GM12875 (cell line): ENCODE measurements around the gene SERPINB6.

ENCODE experiments used
- H3K4me3 ChIP-seq: one replicate; pipeline ENCODE4 v1.5.1; 2011; ENCODE audit warnings: low read depth, low read length, control low read depth
- CTCF ChIP-seq: IDR thresholded peaks from 2 replicates; pipeline ENCODE4 v1.5.1; 2011; ENCODE audit warnings: low read depth, mild to moderate bottlenecking, control low read depth, inconsistent platforms, low read length, moderate library complexity, borderline replicate concordance; ENCODE audit not compliant: insufficient read depth

Gene SERPINB6

GRCh38 chr6:2953098-2953497 lies 18.3 kb downstream of the SERPINB6 start:
- no peak for TF ChIP-seq CTCF
- no peak overlapping the region for H3K4me3 ChIP-seq

- TF ChIP-seq CTCF = peak; percentile 84
- H3K4me3 ChIP-seq = no peak overlapping the region
Measured at GRCh38 chr6:2952557-2953095, 18.7 kb downstream of the SERPINB6 start.

DNA sequence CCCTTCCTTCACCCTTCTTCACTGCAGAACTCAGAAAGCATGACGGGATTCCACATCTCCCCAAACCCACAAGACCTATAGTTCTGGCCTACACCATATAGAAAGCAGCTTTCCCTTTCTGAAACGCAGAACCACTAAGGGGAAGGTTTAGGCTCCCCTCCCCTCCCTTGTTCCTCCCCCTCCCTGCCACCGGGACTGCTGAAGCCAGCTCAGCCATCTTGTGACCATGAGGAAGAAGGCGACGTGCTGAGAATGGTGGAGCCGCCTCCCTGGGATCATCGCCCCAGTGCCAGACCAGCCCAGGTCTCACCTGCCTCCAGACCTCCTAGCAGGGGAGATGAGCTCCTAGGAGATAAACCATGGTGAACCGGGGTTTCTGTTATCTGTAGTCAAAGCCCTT lies 19.6 kb downstream of the SERPINB6 start:
- no peak for TF ChIP-seq CTCF

DNA sequence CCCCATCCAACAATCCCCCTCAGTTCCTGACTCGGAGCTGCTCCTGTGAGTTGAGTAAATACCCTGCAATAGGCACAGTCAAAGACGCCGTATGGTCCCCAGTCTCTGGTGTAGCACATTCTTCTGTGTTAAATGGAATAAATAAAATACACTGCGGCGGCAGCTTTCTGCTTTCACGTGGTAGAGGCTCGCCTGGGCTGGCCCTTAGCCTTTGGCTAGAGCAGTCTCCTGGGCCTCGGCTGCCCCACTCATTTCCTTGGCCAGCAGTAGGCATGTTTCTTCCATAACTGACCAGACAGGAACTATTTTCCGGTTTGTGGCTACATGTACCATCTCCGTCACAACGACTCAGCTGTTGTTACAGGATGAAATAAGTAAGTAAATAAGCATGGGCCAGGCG lies 20.7 kb downstream of the SERPINB6 start:
- H3K4me3 ChIP-seq = no peak overlapping the region
- TF ChIP-seq CTCF = no peak

More for the DNA sequence above, 19.6 kb downstream of the SERPINB6 start:
- H3K4me3 ChIP-seq = no peak overlapping the region

DNA sequence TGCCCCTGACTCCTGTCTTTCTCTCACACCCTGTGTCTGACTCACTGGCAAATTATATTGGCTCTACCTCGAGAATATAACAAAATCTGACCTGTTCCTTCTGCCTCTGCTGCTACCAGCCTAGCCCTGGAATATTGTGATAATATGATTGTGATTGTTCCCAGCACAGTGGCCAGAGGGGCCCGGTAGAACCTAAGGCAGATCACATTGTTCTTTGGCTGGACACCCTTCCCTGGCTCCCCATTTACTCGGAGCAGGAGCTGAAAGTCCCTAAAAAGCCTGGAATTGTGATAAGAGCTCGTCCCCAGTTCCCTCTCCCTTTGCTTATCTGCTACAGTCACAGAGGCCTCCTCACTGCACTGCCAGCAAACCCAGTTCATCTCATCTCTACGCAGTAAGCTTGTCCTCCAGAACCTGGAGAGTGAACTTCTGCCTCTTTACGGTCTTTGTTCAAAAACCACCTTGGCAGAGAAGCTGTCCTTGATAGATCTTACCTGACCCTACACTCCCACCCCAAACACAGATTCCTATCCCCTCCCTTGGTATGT lies 21.8 kb downstream of the SERPINB6 start:
- no peak for TF ChIP-seq CTCF
- no peak overlapping the region for H3K4me3 ChIP-seq

DNA sequence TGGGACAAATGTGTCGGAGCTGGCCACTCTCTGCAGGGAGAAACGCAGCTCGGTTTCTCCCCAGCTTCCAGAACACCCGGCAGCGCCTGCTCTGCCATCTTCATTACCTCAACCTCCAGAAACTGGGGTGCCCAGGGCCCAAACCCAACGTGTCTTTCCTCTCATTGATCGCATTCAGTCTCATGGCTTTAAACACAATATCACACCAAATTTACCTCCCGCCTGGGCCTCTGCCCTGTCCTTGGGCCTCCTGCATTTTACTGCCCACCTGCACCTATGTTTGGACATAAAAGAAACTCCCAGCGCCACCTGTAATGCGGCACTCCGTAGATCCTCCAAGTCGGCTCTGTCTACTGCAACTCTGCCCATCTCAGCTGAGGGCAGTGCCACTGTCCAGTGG lies 22.2 kb downstream of the SERPINB6 start:
- H3K4me3 ChIP-seq = no peak overlapping the region
- TF ChIP-seq CTCF = no peak

GRCh38 chr6:2948228-2949025 lies 22.9 kb downstream of the SERPINB6 start:
- no peak for TF ChIP-seq CTCF
- no peak overlapping the region for H3K4me3 ChIP-seq
